ENCODE data around the gene RARRES2.
"Not testable (repeated sequence)": the region's sequence is repeated elsewhere in the genome, so short reads cannot be mapped to it uniquely, and the experiment has no call there.

RARRES2 gene

DNA sequence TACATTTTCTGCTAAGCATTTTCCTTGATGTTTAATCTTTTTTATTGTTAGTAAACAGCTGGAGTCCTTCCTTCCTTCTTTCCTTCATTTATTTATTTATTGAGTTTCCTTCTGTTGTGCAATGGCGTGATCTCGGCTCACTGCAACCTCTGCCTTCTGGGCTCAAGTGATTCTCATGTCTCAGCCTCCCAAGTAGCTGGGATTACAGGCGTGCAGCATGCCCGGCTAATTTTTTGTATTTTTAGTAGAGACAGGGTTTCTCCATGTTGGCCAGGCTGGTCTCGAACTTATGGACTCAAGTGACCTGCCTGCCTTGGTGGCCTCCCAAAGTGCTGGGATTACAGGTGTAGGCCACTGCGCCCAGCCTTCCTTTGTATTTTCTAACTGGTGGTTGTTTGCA lies 24.4 kb downstream of the RARRES2 start:
- DNase-seq (ENCODE audit: low spot score): not testable (repeated sequence)

DNA sequence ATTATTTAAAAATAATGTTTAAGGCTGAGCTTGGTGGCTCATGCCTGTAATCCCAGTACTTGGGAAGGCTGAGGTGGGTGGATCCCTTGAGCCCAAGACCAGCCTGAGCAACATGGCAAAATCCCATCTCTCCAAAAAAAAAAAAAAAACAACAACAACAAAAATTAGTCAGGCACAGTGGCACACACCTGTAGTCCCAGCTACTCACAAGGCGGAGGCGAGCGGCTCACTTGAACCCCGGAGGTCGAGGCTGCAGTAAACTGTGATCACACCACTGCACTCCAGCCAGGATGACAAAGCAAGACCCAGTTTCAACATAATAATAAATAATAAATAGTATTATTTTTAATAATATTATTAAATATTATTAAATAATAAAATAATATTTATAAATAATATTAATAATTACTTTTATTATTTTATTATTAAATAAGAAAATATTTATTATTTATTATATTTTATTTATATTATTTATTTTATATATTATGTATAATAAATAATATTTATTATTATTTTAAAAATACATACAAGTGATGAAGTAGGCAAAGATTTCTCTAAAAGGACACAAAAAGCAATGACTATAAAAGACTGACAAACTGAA lies 26.7 kb downstream of the RARRES2 start:
- DNase-seq (ENCODE audit: low spot score): no peak

DNA sequence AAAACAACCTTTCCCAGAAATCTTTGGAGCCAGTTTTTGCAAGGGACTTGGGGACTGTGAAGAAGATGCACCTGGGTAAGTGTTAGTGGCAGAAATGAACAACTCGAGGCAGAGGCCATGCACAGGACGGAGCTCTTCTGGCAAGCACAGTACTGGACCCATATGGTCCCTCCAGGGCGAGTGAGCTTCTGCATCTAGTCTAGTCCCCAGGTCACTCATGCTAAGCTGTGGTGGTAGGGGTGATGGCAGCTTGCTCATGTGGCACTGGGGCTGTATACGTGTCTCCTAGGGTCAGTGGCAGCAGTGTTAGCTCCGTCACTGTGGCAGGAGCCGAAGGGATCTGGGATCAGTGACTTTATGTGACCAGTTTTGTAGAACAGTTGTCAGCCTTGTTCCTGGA lies 27.6 kb downstream of the RARRES2 start:
- no peak for DNase-seq (ENCODE audit: low spot score)

DNA sequence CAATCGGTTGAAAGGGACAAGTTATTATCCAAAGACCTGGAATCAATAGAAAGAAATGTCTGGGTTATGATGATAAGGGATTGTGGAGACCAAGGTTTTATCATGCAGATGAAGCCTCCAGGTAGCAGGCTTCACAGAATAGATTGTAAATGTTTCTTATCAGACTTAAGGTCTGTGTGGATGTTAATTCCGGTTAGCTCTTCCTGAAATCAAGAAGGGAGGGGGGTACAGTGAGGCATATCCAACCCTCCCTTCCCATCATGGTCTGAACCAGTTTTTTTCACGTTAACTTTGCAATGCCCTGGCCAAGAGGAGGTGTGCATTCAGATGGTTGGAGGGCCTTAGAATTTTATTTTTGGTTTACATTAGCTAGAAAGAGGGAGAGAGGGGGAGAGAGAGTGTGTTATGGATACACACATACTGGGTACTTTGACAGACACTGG lies 28.0 kb downstream of the RARRES2 start:
- DNase-seq (ENCODE audit: low spot score): no peak

DNA sequence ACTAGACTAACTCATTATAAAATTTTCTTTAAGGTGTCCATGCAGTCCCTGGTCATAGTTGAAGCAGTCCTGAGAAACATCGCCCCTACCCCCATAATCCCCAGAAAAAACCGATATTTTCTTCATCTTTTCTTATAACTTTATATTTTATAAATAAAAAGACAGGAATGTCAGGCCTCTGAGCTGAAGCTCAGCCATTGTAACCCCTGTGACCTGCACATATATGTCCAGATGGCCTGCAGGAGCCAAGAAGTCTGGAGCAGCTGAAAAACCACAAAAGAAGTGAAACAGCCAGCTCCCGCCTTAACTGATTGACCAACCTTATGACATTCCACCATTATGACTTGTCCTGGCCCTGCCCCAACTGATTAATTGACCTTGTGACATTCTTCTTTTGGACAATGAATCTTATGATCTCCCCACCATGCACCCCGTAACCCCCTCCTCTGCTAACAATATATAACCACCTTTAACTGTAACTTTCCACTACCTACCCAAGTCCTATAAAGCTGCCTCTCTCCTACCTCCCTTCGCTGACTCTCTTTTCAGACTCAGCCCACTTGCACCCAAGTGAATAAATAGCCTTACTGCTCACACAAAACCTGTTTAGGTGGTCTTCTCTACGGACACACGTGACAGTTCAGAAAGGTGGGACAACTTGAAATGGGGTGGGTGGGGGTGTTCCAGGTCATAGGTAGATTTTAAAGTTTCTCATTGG lies 28.6 kb downstream of the RARRES2 start:
- DNase-seq (ENCODE audit: low spot score): not testable (repeated sequence)

DNA sequence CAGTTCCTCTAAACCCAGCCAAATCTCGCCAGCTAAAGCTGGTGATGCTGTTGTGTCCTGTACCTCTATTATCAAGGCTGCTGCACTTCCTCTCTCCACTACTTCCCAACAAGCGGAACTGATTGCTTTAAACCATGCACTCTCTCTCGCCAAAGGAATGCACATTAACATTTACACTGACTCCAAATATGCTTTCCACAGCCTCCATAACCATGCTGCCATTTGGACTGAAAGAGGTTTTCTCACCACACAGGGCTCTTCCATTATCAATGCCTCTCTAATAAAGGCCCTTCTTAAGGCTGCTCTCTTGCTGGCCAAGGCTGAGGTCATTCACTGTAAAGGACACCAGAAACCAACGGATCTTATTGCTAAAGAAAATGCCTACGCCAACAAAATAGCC lies 29.7 kb downstream of the RARRES2 start:
- no peak for DNase-seq (ENCODE audit: low spot score)

DNA sequence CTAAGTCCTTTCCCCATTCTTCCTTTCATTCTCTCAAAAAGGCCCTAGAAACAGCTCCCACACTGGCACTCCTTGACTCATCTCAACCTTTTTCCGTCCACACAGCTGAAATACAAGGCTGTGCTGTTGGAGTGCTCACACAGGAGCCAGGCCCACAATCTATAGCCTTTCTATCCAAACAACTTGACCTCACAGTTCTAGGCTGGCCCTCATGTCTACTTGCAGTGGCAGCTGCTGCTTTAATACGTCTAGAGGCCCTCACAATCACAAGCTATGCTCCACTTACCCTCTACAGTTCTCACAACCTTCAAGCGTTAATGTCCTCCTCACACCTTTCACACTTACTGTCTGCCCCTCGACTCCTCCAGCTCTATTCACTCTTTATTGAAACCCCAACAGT lies 30.3 kb downstream of the RARRES2 start:
- DNase-seq (ENCODE audit: low spot score): no peak

DNA sequence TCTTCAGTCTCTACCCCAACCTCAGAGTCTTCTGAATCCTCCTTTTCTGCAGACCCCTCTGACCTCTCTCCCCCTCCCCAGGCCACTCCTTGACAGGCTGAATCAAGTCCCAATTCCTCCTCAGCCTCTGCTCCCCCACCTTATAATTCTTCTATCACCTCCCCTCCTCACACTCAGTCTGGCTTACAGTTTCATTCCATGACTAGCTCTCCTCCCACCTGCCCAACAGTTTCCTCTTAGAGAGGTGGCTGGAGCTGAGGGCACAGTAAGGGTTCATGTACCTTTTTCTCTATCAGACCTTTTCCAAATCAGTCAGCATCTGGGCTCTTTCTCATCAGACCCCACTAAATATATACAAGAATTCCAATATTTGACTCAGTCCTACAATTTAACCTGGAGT lies 32.9 kb downstream of the RARRES2 start:
- DNase-seq (ENCODE audit: low spot score): no peak

DNA sequence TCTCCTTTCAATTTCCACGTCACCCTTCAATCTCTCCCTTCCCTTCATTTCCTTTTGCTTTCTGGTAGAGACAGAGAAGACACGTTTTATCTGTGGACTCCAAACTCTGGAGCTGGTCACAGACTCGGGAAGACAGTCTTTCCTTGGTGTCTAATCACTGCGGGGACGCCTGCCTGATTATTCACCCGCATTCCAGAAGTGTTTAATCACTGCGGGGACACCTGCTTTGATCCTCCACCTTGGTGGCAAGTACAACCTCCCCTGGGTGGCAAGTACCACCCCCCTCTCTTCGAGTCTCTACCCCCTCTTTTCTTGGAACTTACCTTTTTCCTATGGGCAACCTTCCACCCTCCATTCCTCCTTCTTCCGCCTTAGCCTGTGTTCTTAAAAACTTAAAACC lies 33.5 kb downstream of the RARRES2 start:
- no peak for DNase-seq (ENCODE audit: low spot score)

DNA sequence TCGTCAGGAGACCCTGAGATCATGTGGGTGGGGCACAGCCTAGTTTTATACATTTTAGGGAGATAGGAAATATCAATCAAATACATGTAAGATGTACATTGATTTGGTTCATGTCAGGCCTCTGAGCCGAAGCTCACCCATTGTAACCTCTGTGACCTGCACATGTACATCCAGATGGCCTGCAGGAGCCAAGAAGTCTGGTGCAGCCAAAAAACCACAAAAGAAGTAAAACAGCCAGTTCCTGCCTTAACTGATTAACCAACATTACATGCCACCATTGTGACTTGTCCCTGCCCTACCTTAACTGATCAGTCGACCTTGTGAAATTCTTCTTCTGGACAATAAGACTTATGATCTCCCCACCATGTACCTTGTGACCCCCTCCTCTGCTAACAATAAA lies 34.3 kb downstream of the RARRES2 start:
- no peak for DNase-seq (ENCODE audit: low spot score)

DNA sequence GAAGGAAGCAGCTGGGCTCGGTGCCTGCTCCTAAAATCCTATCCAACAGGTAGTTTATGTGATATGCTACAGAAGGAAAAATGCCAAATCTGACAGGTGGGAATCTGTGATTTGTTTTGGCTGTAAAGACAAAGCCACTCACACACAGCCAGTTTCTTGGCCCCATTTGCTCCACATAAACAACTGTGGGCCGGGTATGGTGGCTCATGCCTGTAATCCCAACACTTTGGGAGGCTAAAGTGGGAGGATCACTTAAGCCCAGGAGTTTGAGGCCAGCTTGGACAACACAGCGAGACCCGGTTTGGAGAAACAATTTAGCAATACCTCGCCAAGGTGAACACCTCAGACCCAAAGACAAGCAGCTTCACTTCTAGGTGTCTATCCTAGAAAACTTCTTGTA lies 35.1 kb downstream of the RARRES2 start:
- not testable (repeated sequence) for DNase-seq (ENCODE audit: low spot score)

DNA sequence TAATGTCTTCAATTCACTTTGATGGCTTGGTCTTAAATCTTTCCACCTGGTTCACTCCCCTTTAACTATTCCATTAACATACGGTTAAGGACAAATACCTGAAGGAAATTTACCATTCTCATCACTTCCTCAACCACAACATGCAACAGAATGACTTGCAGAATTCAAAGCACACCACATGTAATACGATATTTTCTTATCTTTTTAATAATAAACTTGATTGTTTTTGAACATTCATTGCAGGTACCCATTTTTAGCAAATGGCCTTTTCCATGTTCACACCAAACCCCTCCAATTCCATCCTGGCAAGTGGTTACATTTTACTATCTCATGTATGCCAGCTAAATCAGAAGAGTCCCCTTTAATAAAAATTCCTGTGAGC lies 35.5 kb downstream of the RARRES2 start:
- DNase-seq (ENCODE audit: low spot score): not testable (repeated sequence)

DNA sequence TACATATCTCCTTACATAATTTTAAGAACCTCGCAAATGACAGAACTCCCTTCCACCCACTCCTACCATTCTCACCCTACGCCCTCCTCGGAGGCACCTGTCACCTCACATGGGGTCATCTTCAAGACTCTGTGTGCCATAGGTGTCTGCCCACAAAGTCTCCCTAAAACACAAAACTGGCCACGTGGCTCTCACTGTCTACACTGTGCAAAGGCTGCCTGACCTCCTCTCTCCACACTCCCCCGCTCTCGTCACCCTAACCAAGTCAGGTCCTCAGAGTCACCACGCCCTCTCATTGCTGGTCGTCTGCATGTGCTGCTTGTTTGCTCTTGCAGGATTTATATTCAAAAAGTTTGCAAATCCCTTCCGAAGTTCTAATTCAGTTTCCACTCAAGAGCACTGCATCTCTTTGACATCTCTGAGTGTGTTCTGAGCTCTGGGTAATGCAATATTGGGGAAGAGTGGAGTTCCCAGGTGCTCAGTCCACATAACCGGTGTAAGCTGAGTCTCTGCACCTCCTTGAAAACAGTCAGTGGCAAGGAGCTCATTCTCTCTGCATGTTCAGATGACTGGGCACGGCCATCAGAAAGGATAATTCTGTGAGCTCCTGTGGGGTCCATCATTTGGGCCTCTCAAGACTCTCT lies 36.0 kb downstream of the RARRES2 start:
- DNase-seq (ENCODE audit: low spot score): not testable (repeated sequence)

DNA sequence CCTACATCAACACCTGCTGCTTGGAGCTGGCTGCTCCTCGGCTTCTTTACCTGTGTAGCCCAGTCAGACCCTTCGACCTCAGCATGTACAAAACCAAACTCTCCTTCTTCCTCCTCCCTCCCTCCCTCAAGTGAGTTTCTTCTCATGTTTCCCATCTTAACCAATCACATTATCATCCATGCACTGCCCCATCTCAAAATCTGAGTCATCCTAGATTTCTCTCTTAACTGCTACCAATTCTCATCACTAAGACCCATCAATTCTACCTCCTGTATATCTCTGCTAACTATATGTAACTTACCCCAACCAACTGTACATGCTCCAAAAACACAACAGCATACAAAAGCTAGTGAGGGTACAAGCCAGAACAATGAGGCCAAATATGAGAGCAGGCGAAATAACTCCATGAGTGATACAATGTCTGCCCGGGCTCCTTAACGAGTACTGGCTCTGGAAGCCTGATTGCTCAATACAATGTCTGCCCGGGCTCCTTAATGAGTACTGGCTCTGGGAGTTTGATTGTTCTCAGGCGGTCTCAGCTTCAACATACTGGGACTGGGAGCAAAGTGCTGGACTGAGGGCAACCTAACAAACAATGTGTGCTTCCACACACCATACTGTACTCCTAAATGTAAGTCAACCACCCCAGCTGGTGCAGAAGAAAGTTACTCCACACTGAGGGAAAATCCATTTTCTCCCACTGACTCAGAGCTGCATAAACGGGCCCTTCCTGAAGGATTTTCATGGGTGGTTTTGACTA lies 36.8 kb downstream of the RARRES2 start:
- DNase-seq (ENCODE audit: low spot score): not testable (repeated sequence)

DNA sequence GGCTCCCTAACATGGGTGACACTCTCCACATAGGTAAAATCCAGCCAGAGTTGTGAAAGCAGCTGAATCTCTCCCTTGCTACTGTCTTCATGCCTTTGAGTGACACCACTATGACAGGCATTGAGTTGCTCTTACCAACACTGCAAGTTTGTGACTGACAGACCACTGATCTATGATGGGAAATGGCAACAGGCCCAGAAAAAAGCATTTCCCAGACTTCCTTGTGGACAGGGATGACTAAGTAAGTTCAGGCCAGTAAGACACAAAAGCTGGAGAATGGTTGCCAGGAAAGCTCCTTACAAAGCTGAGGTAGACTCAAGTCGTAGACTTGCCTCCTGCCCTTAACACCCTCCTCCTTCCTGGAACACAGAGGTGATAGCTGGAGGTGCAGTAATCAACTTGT lies 38.5 kb downstream of the RARRES2 start:
- not testable (repeated sequence) for DNase-seq (ENCODE audit: low spot score)

DNA sequence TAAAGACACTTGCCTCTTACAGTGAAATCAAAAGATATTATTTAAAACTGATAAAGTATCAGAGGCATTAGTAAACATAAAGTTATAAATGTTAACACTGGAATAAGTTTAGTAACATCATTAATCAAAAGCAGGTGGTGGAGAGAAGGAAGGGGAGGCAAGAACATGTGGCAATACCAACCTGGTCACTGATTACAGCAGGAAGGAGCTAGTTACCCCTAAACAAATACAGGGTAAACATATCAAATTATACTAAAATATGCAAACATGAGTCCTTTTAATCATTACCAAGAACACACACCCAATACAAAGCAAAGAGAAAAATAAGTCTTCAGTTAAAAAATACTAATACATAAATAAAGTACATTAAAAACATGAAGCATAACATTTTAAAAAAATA lies 43.5 kb downstream of the RARRES2 start:
- DNase-seq (ENCODE audit: low spot score): not testable (repeated sequence)

DNA sequence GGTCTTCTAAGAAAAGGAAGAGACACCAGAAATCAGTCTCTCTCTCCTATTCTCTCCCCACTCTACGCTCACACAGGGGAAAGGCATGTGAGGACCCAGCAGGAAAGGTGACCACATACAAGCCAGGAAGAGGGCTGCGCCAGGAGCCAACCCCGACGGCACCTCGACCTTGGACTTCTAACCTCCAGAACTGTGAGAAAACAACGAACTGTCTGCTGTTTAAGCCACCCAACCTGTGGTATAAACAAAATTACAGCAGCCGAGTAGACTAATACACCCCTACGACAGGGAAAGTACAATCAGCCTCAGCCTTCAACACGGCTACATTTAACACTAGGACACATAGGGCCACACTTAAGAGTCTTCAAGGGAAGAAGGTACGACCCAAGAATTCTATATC lies 44.6 kb downstream of the RARRES2 start:
- DNase-seq (ENCODE audit: low spot score): not testable (repeated sequence)

DNA sequence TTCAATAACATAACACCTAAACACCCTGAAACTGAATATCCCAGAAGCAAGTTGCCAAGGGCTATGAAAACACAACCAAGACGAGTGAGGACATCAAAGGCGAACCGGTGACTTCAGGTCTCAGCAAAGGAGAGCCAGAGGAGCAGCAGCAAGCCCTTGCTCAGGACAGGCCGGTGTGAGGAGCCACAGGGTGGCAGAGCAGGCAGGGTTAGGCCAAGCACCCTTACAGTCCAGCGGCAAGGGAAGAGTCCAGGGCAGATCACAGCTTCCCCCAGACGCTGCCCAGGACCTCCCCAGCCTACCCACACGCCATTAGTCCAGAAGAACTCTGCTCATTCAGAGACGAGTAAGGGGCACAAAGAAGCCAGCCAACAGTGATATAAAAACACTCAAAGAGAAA lies 45.8 kb downstream of the RARRES2 start:
- not testable (repeated sequence) for DNase-seq (ENCODE audit: low spot score)

DNA sequence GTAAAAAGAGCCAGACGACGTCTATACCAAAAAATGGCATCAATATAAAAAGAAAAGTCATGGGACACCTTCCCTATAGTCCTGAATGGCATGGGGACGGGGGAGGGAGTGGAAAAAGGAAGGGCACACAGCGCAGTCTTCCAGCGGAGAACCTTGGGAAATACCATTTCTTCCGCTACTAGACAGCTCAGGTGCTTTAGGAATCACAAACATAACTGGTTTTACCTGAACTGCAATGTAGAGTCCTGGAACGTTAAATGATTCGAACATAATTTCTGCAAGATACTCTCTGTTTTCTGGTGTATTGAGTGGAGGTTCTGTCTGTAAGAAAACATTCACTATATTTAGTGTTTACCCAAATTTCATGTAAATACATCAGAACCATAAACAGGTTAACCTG lies 46.4 kb downstream of the RARRES2 start:
- not testable (repeated sequence) for DNase-seq (ENCODE audit: low spot score)

DNA sequence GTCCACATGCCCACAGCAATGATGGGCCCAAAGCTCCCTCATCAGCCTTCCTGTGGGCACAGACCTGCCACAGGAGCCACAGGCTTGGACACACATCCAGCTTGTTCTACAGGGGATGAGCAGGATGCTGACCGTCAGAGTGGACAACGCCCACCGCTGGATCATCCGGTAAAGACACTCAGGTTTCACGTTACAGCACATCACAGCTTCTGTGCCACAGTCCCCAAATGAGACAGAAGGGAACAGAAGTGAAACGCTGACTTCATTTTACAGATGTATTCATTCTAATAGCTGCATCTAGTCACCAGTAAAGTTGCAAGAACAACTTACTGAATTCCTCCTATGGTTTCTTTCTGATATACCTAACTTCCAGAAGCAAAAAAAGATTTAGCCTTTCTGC lies 51.1 kb downstream of the RARRES2 start:
- not testable (repeated sequence) for DNase-seq (ENCODE audit: low spot score)

DNA sequence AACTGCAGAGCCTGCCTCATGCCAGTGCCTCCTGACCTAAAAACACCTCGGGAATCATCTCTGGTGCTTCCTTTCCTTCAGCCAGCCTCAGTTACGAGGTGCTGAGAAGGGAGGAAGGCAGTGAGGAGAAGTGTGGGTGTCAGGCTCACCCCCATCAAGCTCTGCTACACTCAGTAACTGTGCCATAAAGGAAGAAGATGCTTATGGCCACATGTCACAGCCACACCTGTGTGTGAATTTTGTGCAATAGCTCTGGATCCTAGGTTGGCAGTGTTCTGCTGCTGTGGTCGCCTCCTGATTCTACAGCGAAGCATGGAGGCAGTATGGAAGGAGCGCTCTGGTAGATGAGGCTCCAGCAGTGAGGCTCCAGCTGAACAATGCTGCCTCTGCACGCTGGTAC lies 52.6 kb downstream of the RARRES2 start:
- not testable (repeated sequence) for DNase-seq (ENCODE audit: low spot score)

Measured in hematopoietic multipotent progenitor cell treated with erythropoietin and hydrocortisone succinate and interleukin-3 and kit ligand, for 15 days (in vitro differentiated cells).